A673 (cell line): ENCODE data around the gene CYP46A1. TPM values are rescaled to one million over a fixed set of nuclear protein-coding genes. Genes with fewer than 3 reads are reported as not detected.
A peak's percentile ranks its signal among the peaks of the same experiment; 100 is the strongest.

Source experiments
- BruUV-seq: library from RNA; stranded (reverse); fragments of 400-500 nt; replicated peaks from 2 replicates; lab custom pipeline; 2021; lab: Mats Ljungman, UMichigan
- CTCF ChIA-PET: fragments of 300-600 bp; sonication (Branson Sonifier 250); formaldehyde crosslinking; loops from one replicate; lab custom pipeline; 2022; ENCODE audit warnings: antibody characterized with exemption; lab: Charles Lee
- POLR2A ChIA-PET: fragments of 300-600 bp; sonication (Branson Sonifier 250); formaldehyde crosslinking; loops from one replicate; lab custom pipeline; 2022; ENCODE audit warnings: antibody characterized with exemption; ENCODE audit not compliant: low non-redundant PET; lab: Charles Lee
- DNase-seq: peaks from one replicate; pipeline ENCODE4 v3.0.0-alpha.2; 2015; ENCODE audit warnings: low spot score
- H3K27ac ChIP-seq: fragments of 200-600 bp; sonication (generic); 2 replicates; pipeline ENCODE4 v1.5.1; 2016; ENCODE audit warnings: mixed run types, low read depth, mild to moderate bottlenecking, mixed read lengths, antibody characterized with exemption, low read length; ENCODE audit not compliant: poor library complexity, severe bottlenecking
- H3K27me3 ChIP-seq: fragments of 200-600 bp; sonication (generic); replicated peaks from 2 replicates; pipeline ENCODE4 v1.6.1; 2017; ENCODE audit warnings: mixed run types, low read depth, mild to moderate bottlenecking, mixed read lengths, antibody characterized with exemption, low read length; ENCODE audit not compliant: insufficient read depth, poor library complexity
- H3K36me3 ChIP-seq: fragments of 200-600 bp; sonication (generic); 2 replicates; pipeline ENCODE4 v1.6.1; 2016; ENCODE audit warnings: mixed run types, mild to moderate bottlenecking, mixed read lengths, antibody characterized with exemption, low read length; ENCODE audit not compliant: insufficient read depth, poor library complexity, severe bottlenecking
- H3K4me1 ChIP-seq: fragments of 200-600 bp; sonication (generic); 2 replicates; pipeline ENCODE4 v1.6.1; 2017; ENCODE audit warnings: mixed run types, mild to moderate bottlenecking, mixed read lengths, antibody characterized with exemption, low read length; ENCODE audit not compliant: insufficient read depth, poor library complexity, severe bottlenecking
- H3K4me3 ChIP-seq: fragments of 200-600 bp; sonication (generic); 2 replicates; pipeline ENCODE4 v1.5.1; 2016; ENCODE audit warnings: low read depth, mixed run types, mild to moderate bottlenecking, mixed read lengths, low read length; ENCODE audit not compliant: poor library complexity, severe bottlenecking
- H3K9me3 ChIP-seq: fragments of 200-600 bp; sonication (generic); 2 replicates; pipeline ENCODE4 v1.6.1; 2016; ENCODE audit warnings: mixed run types, low read depth, mild to moderate bottlenecking, mixed read lengths, antibody characterized with exemption, low read length; ENCODE audit not compliant: poor library complexity, severe bottlenecking
- EZH2 ChIP-seq: fragments of 200-600 bp; sonication (generic); IDR thresholded peaks from 2 replicates; pipeline ENCODE4 v1.6.1; 2017; ENCODE audit warnings: borderline replicate concordance, low read depth, mild to moderate bottlenecking, mixed read lengths, antibody characterized with exemption, low read length; ENCODE audit not compliant: poor library complexity, severe bottlenecking
- intact Hi-C: fragments of 100-400 bp; cut with micrococcal nuclease; formaldehyde crosslinking; loops from one replicate; pipeline ENCODE4 v1.10.0; 2022; ENCODE audit not compliant: unreplicated experiment
- total RNA-seq: library from RNA; stranded (reverse); gene quantifications from 2 replicates; pipeline ENCODE4 v1.2.3, GENCODE V29; 2021
- TF ChIP-seq, protein P1 (sequence below): fragments of 300-800, 200-600 bp; sonication (generic); conservative IDR thresholded peaks from 2 replicates; pipeline ENCODE4 v1.5.1; 2017; ENCODE audit warnings: low read depth, mild to moderate bottlenecking, antibody characterized with exemption, low read length, moderate library complexity, mixed read lengths

The CYP46A1 gene
- total RNA-seq, 1 experiment from 2014 or later: not detected

DNA sequence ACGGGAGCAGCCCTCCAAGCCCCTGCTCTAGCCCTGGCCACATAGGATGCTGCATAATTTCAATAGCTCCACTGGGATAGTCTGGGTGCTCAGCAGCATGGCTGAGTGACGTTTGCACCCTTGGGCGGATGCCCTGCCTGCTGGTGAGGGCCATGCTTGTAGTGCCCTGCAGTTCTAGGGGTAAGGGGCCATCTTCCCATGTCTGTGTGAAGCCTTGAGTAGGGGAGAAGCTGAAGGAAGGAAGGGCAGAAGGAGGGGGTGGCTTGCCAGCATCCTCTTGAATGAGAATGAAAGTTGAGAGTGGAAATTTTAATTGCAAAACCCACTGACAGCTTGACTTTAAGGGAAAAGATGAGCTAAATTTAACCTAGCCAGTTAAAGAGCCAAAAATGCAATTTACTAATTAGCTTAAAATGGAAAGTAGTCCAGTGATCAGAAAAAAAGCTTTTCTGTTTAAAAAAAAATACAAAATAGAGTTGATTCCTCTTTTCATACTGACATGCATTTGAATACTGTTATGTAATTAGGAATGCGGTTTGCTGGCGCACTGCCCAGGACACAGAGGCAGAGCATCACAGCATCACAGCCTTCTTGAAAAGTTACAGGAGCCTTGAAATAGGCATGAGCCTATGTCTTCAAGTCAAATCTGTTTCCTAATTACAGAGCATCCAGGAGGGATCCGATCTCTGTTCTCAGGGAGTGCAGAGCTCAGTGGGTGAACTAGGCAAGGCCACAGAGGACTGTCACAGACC, 90.6 kb downstream of the CYP46A1 start:
- intact Hi-C loops: no loop called here
- no peak for TF ChIP-seq EZH2
- TF ChIP-seq, protein P1, sequence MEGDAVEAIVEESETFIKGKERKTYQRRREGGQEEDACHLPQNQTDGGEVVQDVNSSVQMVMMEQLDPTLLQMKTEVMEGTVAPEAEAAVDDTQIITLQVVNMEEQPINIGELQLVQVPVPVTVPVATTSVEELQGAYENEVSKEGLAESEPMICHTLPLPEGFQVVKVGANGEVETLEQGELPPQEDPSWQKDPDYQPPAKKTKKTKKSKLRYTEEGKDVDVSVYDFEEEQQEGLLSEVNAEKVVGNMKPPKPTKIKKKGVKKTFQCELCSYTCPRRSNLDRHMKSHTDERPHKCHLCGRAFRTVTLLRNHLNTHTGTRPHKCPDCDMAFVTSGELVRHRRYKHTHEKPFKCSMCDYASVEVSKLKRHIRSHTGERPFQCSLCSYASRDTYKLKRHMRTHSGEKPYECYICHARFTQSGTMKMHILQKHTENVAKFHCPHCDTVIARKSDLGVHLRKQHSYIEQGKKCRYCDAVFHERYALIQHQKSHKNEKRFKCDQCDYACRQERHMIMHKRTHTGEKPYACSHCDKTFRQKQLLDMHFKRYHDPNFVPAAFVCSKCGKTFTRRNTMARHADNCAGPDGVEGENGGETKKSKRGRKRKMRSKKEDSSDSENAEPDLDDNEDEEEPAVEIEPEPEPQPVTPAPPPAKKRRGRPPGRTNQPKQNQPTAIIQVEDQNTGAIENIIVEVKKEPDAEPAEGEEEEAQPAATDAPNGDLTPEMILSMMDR: no peak
- peaks cover 8% of the 10 kb centered on the region for H3K9me3 ChIP-seq
- no peaks in the 10 kb centered on the region for H3K27me3 ChIP-seq
- H3K4me3 ChIP-seq: no peak overlapping the region
- H3K27ac ChIP-seq: no peak overlapping the region
- ChIA-PET CTCF (no interaction called here), POLR2A (no interaction called here)
- DNase-seq: peak; percentile 72
- no TSS peak for BruUV-seq
- peaks cover 13% of the 10 kb centered on the region for H3K4me1 ChIP-seq
- H3K36me3 ChIP-seq: no peaks in the 10 kb centered on the region

DNA sequence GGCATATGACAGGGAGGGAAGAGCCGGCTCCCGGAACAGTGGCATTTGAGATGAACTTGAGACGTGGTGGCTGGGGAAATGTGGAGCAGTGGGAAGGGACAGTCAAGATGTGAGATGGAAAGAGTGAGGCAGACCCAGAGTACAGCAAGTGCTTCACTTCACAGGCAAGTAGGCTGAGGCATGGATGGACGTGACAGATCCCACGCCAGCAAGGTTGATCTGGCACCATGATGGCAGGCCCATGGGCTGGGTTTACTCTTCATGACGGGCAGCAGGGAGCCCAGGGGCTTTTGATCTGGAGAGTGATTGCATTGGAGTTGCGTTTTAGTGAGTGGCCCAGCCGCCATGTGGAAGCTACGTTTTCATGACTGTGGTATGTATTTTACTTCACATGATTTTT, 91.3 kb downstream of the CYP46A1 start:
- Histone ChIP-seq H3K36me3 (no peaks in the 10 kb centered on the region), H3K27me3 (no peaks in the 10 kb centered on the region), H3K27ac (no peak overlapping the region), H3K9me3 (peaks cover 8% of the 10 kb centered on the region), H3K4me3 (no peak overlapping the region), H3K4me1 (peaks cover 13% of the 10 kb centered on the region)
- no TSS peak for BruUV-seq
- DNase-seq: no peak
- intact Hi-C loops: no loop called here
- TF ChIP-seq, protein P1: no peak
- no peak for TF ChIP-seq EZH2
- POLR2A ChIA-PET: no interaction called here
- CTCF ChIA-PET: no interaction called here

Other genes with a start within 250 kb of the CYP46A1 start
- gene SETD3, start 203.4 kb upstream of the CYP46A1 start, total RNA-seq: 46.4 and 48.4 TPM in 2 replicates
- 88.0 and 88.2 TPM in 2 replicates for gene CCNK, start 202.9 kb upstream of the CYP46A1 start, total RNA-seq
- gene CCDC85C, start 80.1 kb upstream of the CYP46A1 start, total RNA-seq: 24.6 and 31.5 TPM in 2 replicates
- gene HHIPL1, start 39.2 kb upstream of the CYP46A1 start, total RNA-seq: 0.06 and 0.15 TPM in 2 replicates
- gene EML1, start 109.1 kb downstream of the CYP46A1 start, total RNA-seq: 34.1 and 39.5 TPM in 2 replicates